Large intestine (tissue), 3 donors: ENCODE measurements around the gene PFDN6. TPM values are rescaled to one million over a fixed set of nuclear protein-coding genes. Genes with fewer than 3 reads are reported as not detected.

Experiments
- DNase-seq, 2 donors: peaks; one replicate each; pipeline versions ENCODE4 v3.0.0 to v3.0.0-alpha.2; 2013
- H3K27ac ChIP-seq: one replicate; pipeline ENCODE4 v1.5.1; 2013; ENCODE audit warnings: low read length
- H3K27me3 ChIP-seq: 2 replicates; pipeline ENCODE4 v1.6.1; 2013; ENCODE audit warnings: low read length; ENCODE audit not compliant: control insufficient read depth, insufficient read depth
- H3K36me3 ChIP-seq: 2 replicates; pipeline ENCODE4 v1.6.1; 2013; ENCODE audit warnings: low read length; ENCODE audit not compliant: control insufficient read depth, insufficient read depth
- H3K4me1 ChIP-seq: one replicate; pipeline ENCODE4 v1.6.1; 2013; ENCODE audit warnings: low read length; ENCODE audit not compliant: control insufficient read depth, insufficient read depth
- H3K4me3 ChIP-seq: one replicate; pipeline ENCODE4 v1.5.1; 2013; ENCODE audit warnings: low read length
- H3K9me3 ChIP-seq: one replicate; pipeline ENCODE4 v1.6.1; 2013; ENCODE audit warnings: mild to moderate bottlenecking, low read depth, low read length, moderate library complexity; ENCODE audit not compliant: control insufficient read depth
- WGBS: methylation state at CpG from one replicate; pipeline ENCODE4 v1.1.5; 2013; ENCODE audit warnings: low lambda C conversion rate; ENCODE audit not compliant: insufficient coverage; 5-methylcytosine and 5-hydroxymethylcytosine counted together
- polyA plus RNA-seq: library from polyadenylated mRNA; unstranded; fragments of 120-200 nt; gene quantifications from one replicate; pipeline ENCODE4 v1.2.1, GENCODE V29; 2013

The PFDN6 gene
- polyA plus RNA-seq, 1 donor = 80.5 TPM

DNA sequence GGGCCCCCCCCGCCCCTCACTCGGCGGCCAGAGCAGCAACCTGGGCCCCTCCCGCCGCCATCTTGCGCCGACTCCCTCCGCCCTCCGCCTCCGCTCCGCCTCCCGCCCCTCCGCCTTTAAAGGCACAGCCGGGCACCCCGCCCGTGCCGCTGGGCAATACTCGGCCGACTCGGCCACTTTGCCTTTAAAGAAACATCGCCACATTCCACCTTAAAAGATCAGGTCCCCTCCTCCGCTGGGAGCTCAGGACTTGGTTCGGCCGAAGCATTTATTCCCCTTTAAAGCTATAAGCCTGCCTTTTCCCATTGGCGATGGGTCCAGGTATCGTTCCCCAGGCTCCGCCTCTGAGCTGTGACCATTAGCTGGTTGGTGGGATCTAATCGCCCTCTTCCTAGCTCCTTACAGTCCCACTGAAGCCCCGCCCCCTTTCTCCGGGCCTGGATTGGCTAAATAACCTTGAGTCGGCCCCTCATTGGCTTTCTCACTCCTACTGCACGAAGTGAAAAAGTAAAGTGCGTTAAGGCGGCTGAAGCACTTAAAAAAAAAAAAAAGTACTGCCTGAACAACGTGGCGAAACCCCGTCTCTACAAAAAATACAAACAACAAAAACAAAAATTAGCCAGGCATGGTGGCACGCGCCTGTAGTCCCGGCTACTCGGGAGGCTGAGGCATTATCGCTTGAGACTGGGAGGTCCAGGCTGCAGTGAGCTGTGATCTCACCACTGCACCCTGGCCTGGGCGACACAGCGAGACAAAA, 28.4 kb downstream of the PFDN6 start, which contains the start of gene ZBTB22:
TSS of gene ZBTB22 (minus strand) at position 76 of the 757 bp plus-strand sequence. CDS start 828 bp downstream, outside the sequence.
- peak; percentile 99 to 100 for DNase-seq
- peaks cover 36% of the 10 kb centered on the region for H3K4me1 ChIP-seq
- WGBS = 0% methylated on average over 2 of the region's 44 CpGs
- peak within 1 kb of the TSS; percentile 47 for H3K4me3 ChIP-seq
- H3K27ac ChIP-seq = peak within 1 kb of the TSS; percentile 93
- H3K27me3 ChIP-seq = no peaks in the 10 kb centered on the region
- peaks cover 39% of the 10 kb centered on the region for H3K36me3 ChIP-seq
- no peaks in the 10 kb centered on the region for H3K9me3 ChIP-seq

DNA sequence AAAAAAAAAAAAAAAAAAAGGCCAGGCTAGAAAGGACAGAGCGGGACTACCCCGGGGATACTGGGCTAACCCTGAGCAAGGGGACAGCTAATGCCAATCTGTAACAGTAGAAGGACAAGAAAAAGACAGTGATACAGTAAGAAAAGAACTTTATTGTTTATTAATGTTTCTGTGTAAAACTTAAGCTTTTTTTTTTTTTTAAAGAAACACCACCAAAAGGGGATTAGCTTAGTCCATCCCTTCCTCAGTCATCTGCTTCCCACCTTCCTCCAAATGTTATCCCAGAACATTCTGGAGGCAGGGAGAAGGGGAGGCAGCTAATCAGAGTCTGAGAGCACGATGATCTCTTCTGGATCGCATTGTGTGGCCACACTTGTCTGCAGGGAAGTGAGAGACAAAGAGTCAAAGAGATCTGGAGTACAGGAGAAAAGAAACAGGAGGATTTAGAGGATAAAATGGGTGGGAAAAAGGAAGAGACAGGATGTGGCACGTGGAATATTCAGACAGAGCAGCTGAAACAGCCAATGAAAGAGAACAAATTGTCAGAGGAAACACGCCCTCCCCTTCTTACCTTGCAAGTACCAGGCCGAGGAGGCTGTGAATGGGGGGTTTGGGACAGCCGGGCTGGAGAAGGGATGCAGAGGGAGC, 29.1 kb downstream of the PFDN6 start:
- Histone ChIP-seq H3K4me3 (peak overlapping the region; percentile 47), H3K27me3 (no peaks in the 10 kb centered on the region), H3K27ac (peak overlapping the region; percentile 93), H3K9me3 (no peaks in the 10 kb centered on the region), H3K36me3 (peaks cover 39% of the 10 kb centered on the region), H3K4me1 (peaks cover 36% of the 10 kb centered on the region)
- DNase-seq = no peak
- 93% methylated on average over 2 of the region's 8 CpGs for WGBS

DNA sequence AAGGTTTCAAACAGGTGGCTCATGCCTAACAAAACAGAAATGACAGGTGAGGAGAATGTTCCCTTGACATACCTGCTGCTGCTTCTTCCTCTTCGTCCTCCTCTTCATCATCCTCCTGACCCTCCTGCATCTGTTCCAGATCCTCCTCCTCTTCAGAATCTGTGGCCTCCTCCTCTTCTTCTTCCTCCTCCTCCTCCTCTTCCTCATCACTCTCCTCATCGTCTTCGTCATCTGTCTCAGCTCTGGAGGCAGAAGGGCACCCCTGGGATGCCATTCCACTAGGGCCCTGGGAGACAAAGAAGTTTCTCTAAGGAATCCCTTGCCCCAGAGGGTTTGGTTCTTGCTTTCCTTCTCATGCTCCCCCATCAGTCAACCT, 30.5 kb downstream of the PFDN6 start:
- WGBS = no CpG with 5 or more reads among the region's 3 CpGs
- no peak for DNase-seq
- peaks cover 39% of the 10 kb centered on the region for H3K36me3 ChIP-seq
- H3K27me3 ChIP-seq = no peaks in the 10 kb centered on the region
- H3K4me1 ChIP-seq = peaks cover 36% of the 10 kb centered on the region
- no peak overlapping the region for H3K4me3 ChIP-seq
- H3K9me3 ChIP-seq = no peaks in the 10 kb centered on the region
- H3K27ac ChIP-seq = no peak overlapping the region

DNA sequence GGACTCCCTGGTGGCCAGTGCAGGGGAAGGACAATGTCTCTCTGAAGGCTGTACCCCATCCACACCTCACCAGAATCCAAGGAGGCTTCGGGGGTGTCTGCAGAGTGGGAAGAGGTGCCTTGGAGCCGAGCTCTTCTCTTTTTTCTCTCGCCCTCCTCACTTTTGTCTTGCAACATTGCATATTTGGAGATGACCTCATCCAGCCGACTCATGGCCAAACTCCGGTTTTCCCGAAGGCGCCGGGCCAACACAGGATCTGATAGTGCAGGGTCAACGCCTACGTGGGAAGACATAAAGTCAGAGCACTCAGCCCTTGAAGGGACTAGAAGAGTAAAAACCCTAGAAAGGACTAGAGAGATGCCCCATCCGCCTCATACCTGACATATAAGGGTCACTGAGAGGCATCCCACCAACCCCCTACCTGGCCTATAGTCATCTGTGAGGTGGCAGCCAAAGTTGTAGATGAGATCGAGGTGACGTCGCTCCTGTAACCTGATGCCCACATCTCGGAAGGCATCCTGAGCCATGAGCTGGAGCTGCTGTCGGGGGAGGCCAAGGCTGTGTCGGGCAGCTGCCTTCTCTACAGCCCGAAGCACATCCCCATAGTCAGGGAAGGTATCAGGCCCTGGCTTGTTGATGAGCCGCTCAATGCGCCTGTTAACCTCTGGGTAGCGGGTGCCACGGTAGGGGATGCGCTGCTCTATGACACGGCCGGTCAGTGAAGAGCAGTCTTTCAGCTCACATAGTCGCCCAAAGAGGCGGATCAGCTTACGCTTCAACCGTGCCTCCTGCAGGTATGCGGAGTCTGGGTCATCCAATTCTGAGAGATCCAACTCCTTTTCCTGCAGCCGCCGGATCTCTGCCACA, 31.1 kb downstream of the PFDN6 start:
- Histone ChIP-seq H3K36me3 (peaks cover 39% of the 10 kb centered on the region), H3K27ac (no peak overlapping the region), H3K27me3 (no peaks in the 10 kb centered on the region), H3K9me3 (no peaks in the 10 kb centered on the region), H3K4me1 (peaks cover 30% of the 10 kb centered on the region), H3K4me3 (no peak overlapping the region)
- DNase-seq = no peak
- WGBS = 100% methylated on average over 1 of the region's 32 CpGs

DNA sequence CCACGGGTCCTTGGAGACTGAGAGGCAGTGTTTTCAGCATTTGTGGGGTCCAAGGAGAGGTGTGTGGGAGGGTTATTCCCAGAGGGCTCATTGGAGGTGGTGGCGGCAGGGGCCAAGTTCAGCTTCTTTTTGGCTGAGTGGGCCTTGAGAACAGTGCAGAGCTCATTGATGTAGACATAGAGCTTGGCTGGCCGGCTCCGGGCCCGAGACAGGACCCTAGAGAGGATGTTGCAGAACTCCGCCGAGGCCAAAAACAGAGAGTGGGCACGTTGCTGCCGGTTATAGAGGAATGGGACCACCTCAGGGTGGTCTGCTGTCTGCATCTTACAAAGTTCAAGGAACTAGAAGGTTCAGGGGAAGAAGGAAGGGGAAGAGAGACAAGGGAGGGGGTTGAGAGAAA, 31.8 kb downstream of the PFDN6 start:
- Histone ChIP-seq H3K27ac (no peak overlapping the region), H3K4me3 (no peak overlapping the region), H3K9me3 (no peaks in the 10 kb centered on the region), H3K27me3 (no peaks in the 10 kb centered on the region), H3K4me1 (peaks cover 30% of the 10 kb centered on the region), H3K36me3 (peaks cover 33% of the 10 kb centered on the region)
- WGBS = 73% methylated on average over 4 of the region's 9 CpGs
- no peak for DNase-seq

DNA sequence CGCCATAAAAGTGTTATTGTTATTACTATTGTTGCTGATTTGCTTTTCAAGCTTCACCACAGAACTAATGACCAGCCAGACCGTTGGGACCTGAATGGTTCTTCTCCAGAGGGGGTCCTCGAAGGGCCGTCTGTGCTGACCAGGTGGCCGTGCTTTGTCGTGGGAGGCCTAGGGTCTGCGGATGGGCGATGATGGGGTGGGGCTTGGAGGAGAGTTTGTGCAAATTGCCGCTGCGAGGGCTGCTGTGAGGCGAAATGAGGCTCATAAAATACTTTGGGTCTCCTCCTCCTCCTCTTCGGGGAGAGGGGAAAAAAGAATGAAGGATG, 34.2 kb downstream of the PFDN6 start:
- no CpG with 5 or more reads among the region's 12 CpGs for WGBS
- Histone ChIP-seq H3K4me3 (peak overlapping the region; percentile 88), H3K27ac (peak overlapping the region; percentile 81), H3K4me1 (peaks cover 20% of the 10 kb centered on the region), H3K36me3 (peaks cover 27% of the 10 kb centered on the region), H3K9me3 (no peaks in the 10 kb centered on the region), H3K27me3 (no peaks in the 10 kb centered on the region)
- no peak for DNase-seq

DNA sequence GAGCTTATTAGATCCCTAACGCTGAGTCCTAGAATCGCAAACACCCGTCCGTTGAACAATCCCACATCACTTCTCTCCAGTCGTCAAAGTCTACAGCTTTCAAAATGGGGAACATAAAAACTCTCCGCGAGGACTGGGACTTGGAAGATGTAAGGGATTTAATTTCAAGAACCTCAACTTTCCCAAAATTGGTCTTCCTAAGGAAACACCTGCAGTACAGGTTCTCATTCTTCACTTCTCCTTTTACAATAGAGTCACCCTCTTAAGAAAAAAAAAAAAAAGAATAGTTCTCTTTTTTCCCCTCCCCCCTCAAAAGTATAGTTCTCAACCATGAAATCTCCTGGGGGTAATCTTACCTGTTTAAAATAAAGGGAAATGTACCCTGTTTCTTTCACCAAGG, 34.7 kb downstream of the PFDN6 start:
- peak overlapping the region; percentile 88 for H3K4me3 ChIP-seq
- H3K27me3 ChIP-seq = no peaks in the 10 kb centered on the region
- no peak for DNase-seq
- 27% methylated on average over 4 of the region's 7 CpGs for whole genome bisulfite sequencing
- H3K4me1 ChIP-seq = peaks cover 15% of the 10 kb centered on the region
- peaks cover 22% of the 10 kb centered on the region for H3K36me3 ChIP-seq
- H3K9me3 ChIP-seq = no peaks in the 10 kb centered on the region
- H3K27ac ChIP-seq = no peak overlapping the region

DNA sequence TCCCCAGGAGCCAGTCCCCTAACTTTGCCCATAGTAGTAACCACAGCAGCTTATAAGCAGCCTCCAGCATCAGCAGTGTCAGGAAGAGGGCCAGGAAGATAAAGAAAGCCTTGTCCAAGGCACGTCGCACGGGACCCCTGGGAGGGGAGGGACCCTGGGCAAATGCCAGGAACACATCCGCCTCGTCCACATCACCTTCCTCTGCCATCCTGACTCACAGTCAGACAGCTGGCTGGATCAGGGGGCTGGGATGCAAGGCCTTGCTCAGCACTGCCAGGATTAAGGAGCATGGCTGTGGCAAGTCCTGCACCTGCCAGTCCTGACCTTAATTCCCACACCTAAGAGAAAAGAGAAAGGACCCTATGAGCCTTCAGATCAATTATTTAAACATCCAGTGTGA, 39.7 kb downstream of the PFDN6 start:
- Histone ChIP-seq H3K9me3 (no peaks in the 10 kb centered on the region), H3K36me3 (no peaks in the 10 kb centered on the region), H3K27ac (no peak overlapping the region), H3K4me1 (peaks cover under 1% of the 10 kb centered on the region), H3K4me3 (no peak overlapping the region), H3K27me3 (no peaks in the 10 kb centered on the region)
- no peak for DNase-seq
- WGBS = no CpG with 5 or more reads among the region's 5 CpGs

DNA sequence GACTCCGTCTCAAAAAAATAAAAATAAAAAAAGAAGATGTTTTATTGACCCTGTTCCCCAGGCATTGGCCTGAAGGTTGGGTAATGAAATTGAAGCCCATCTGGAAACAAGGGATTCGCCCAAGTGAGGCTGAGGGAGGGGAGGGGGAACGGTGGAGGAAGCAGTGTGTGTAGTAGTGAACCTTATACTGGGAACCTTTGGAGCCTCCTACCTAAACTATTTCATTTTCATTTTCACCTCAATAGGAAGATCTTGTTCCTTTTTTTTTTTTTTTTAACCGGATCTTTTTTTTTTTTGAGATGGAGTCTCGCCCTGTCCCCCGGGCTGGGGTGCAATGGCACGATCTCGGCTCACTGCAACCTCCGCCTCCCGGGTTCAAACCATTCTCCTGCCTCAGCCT, 41.3 kb downstream of the PFDN6 start:
- Histone ChIP-seq H3K9me3 (no peaks in the 10 kb centered on the region), H3K36me3 (no peaks in the 10 kb centered on the region), H3K27ac (no peak overlapping the region), H3K27me3 (no peaks in the 10 kb centered on the region), H3K4me3 (no peak overlapping the region), H3K4me1 (no peaks in the 10 kb centered on the region)
- peak in 1 of 2 donors; percentile 29 for DNase-seq
- no CpG with 5 or more reads among the region's 10 CpGs for WGBS

DNA sequence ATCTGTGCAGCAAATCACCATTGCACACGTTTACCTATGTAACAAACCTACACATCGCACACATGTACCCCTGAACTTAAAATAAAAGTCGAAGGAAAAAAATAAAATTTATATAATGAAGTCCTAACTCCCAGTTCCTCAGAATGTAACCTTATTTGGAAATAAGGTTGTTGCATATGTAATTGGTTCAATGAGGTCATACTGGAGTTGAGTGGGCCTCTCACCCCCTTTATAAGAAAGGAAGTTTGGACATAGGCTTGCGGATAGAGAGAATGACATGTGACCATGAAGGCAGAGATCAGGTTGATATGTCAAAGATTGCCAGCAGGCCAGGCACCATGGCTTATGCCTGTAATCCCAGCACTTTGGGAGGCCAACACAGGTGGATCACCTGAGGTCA, 44.3 kb downstream of the PFDN6 start:
- WGBS = no CpG with 5 or more reads among the region's 4 CpGs
- no peaks in the 10 kb centered on the region for H3K4me1 ChIP-seq
- DNase-seq = no peak
- no peak overlapping the region for H3K4me3 ChIP-seq
- H3K9me3 ChIP-seq = no peaks in the 10 kb centered on the region
- H3K27me3 ChIP-seq = no peaks in the 10 kb centered on the region
- no peaks in the 10 kb centered on the region for H3K36me3 ChIP-seq
- H3K27ac ChIP-seq = no peak overlapping the region
